SK-N-SH treated with all-trans-retinoic acid at 6 μM for 48 hours (cell line): ENCODE measurements around the gene UGGT2.

Source experiments
- ARNTL ChIP-seq: fragments of 450-650 bp; formaldehyde crosslinking; IDR thresholded peaks from 2 replicates; pipeline ENCODE4 v1.5.0; 2020; ENCODE audit warnings: low read depth, mild to moderate bottlenecking, moderate library complexity, borderline replicate concordance
- ISL1 ChIP-seq: fragments of 250-450 bp; sonication (Bioruptor Pico); IDR thresholded peaks from 2 replicates; pipeline ENCODE4 v2.1.2; 2022; ENCODE audit warnings: mild to moderate bottlenecking, moderate library complexity
- OSR1 ChIP-seq: fragments of 250-450 bp; sonication (Bioruptor Pico); IDR thresholded peaks from 2 replicates; pipeline ENCODE4 v1.8.0; 2022; ENCODE audit warnings: moderate library complexity, mild to moderate bottlenecking, inconsistent platforms
- PPARA ChIP-seq: fragments of 250-450 bp; sonication (Bioruptor Pico); IDR thresholded peaks from 2 replicates; pipeline ENCODE4 v1.5.0; 2020; ENCODE audit warnings: mild to moderate bottlenecking, borderline replicate concordance
- SNAI2 ChIP-seq: fragments of 250-450 bp; sonication (Bioruptor Pico); IDR thresholded peaks from 2 replicates; pipeline ENCODE4 v1.5.0; 2020; ENCODE audit warnings: mild to moderate bottlenecking, moderate library complexity
- TOX ChIP-seq: fragments of 250-450 bp; sonication (Bioruptor Pico); IDR thresholded peaks from 2 replicates; pipeline ENCODE4 v1.8.0; 2021; ENCODE audit warnings: mild to moderate bottlenecking, moderate library complexity, borderline replicate concordance
- ZFP3 ChIP-seq: fragments of 250-450 bp; sonication (Bioruptor Pico); IDR thresholded peaks from 2 replicates; pipeline ENCODE4 v1.5.0; 2020; ENCODE audit warnings: mild to moderate bottlenecking, moderate library complexity
- ZFP30 ChIP-seq: fragments of 450-650 bp; formaldehyde crosslinking; IDR thresholded peaks from 2 replicates; pipeline ENCODE4 v1.5.0; 2022; ENCODE audit warnings: mild to moderate bottlenecking, moderate library complexity
- ZNF565 ChIP-seq: fragments of 450-650 bp; formaldehyde crosslinking; conservative IDR thresholded peaks from 2 replicates; pipeline ENCODE4 v1.5.0; 2020; ENCODE audit warnings: low read depth, mild to moderate bottlenecking, moderate library complexity
- ZNF70 ChIP-seq: fragments of 450-650 bp; formaldehyde crosslinking; IDR thresholded peaks from 2 replicates; pipeline ENCODE4 v1.5.0; 2020; ENCODE audit warnings: mild to moderate bottlenecking, moderate library complexity
- TF ChIP-seq, protein P1 (sequence below): fragments of 250-450 bp; sonication (Bioruptor Pico); IDR thresholded peaks from 2 replicates; pipeline ENCODE4 v1.5.1; 2020; ENCODE audit warnings: low read depth, mild to moderate bottlenecking, moderate library complexity
- TF ChIP-seq, protein P2 (sequence below): fragments of 250-450 bp; sonication (Bioruptor Pico); IDR thresholded peaks from 2 replicates; pipeline ENCODE4 v1.8.0; 2020; ENCODE audit warnings: mild to moderate bottlenecking, moderate library complexity, borderline replicate concordance
- TF ChIP-seq, protein P3 (sequence below): fragments of 250-450 bp; sonication (Bioruptor Pico); IDR thresholded peaks from 2 replicates; pipeline ENCODE4 v1.5.0; 2020; ENCODE audit warnings: mild to moderate bottlenecking, moderate library complexity

DNA sequence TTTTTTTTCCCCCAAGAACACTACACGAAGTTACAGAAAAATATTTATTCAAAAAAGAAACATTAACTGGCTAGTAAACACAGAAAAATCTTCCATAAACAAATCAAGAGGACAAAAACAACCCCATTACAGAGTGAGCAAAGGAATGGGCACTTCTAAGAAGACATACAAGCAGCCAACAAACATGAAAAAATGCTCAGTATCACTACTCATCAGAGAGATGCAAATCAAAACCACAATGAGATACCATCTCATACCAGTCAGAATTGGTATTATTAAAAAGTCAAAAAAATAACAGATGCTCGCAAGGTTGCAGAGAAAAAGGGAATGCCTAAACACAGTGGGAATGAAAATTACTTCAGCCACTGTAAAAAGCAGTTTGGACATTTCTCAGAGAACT, 131.7 kb downstream of the UGGT2 start:
- TF ChIP-seq, protein P1, sequence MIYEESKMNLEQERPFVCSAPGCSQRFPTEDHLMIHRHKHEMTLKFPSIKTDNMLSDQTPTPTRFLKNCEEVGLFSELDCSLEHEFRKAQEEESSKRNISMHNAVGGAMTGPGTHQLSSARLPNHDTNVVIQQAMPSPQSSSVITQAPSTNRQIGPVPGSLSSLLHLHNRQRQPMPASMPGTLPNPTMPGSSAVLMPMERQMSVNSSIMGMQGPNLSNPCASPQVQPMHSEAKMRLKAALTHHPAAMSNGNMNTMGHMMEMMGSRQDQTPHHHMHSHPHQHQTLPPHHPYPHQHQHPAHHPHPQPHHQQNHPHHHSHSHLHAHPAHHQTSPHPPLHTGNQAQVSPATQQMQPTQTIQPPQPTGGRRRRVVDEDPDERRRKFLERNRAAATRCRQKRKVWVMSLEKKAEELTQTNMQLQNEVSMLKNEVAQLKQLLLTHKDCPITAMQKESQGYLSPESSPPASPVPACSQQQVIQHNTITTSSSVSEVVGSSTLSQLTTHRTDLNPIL (CRISPR knock-in tag): no peak
- TF ChIP-seq ZFP30 (CRISPR knock-in tag) (no peak), SNAI2 (no peak), OSR1 (no peak), ARNTL (CRISPR knock-in tag) (no peak), ZNF565 (CRISPR knock-in tag) (no peak), ISL1 (CRISPR knock-in tag) (no peak), ZFP3 (CRISPR knock-in tag) (no peak), TOX (CRISPR knock-in tag) (no peak), ZNF70 (CRISPR knock-in tag) (no peak), PPARA (CRISPR knock-in tag) (no peak)
- TF ChIP-seq, protein P2, sequence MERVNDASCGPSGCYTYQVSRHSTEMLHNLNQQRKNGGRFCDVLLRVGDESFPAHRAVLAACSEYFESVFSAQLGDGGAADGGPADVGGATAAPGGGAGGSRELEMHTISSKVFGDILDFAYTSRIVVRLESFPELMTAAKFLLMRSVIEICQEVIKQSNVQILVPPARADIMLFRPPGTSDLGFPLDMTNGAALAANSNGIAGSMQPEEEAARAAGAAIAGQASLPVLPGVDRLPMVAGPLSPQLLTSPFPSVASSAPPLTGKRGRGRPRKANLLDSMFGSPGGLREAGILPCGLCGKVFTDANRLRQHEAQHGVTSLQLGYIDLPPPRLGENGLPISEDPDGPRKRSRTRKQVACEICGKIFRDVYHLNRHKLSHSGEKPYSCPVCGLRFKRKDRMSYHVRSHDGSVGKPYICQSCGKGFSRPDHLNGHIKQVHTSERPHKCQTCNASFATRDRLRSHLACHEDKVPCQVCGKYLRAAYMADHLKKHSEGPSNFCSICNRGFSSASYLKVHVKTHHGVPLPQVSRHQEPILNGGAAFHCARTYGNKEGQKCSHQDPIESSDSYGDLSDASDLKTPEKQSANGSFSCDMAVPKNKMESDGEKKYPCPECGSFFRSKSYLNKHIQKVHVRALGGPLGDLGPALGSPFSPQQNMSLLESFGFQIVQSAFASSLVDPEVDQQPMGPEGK (CRISPR knock-in tag): no peak
- TF ChIP-seq, protein P3, sequence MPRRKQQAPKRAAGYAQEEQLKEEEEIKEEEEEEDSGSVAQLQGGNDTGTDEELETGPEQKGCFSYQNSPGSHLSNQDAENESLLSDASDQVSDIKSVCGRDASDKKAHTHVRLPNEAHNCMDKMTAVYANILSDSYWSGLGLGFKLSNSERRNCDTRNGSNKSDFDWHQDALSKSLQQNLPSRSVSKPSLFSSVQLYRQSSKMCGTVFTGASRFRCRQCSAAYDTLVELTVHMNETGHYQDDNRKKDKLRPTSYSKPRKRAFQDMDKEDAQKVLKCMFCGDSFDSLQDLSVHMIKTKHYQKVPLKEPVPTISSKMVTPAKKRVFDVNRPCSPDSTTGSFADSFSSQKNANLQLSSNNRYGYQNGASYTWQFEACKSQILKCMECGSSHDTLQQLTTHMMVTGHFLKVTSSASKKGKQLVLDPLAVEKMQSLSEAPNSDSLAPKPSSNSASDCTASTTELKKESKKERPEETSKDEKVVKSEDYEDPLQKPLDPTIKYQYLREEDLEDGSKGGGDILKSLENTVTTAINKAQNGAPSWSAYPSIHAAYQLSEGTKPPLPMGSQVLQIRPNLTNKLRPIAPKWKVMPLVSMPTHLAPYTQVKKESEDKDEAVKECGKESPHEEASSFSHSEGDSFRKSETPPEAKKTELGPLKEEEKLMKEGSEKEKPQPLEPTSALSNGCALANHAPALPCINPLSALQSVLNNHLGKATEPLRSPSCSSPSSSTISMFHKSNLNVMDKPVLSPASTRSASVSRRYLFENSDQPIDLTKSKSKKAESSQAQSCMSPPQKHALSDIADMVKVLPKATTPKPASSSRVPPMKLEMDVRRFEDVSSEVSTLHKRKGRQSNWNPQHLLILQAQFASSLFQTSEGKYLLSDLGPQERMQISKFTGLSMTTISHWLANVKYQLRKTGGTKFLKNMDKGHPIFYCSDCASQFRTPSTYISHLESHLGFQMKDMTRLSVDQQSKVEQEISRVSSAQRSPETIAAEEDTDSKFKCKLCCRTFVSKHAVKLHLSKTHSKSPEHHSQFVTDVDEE (CRISPR knock-in tag): no peak
